ENCODE results near the gene IL13RA1.

GRCh38 chrX:118761939-118762707 lies 34.7 kb downstream of the IL13RA1 start:
- TF ChIP-seq POLR2A (IDR thresholded peaks at IDR 0.05): no peak
- no peak for TF ChIP-seq CTCF (IDR thresholded peaks at IDR 0.05)
